ENCODE measurements around the gene ACVR1.
"Not testable (repeated sequence)": the region's sequence is repeated elsewhere in the genome, so short reads cannot be mapped to it uniquely, and the experiment has no call there.

Gene ACVR1

GRCh38 chr2:157737656-157738055 lies 138.5 kb downstream of the ACVR1 start:
- no peak for FAIRE-seq
- no peak for DNase-seq (ENCODE audit: extremely low spot score, insufficient read length, low read depth)

GRCh38 chr2:157735532-157735931 lies 140.6 kb downstream of the ACVR1 start:
- FAIRE-seq (no peak), DNase-seq (ENCODE audit: extremely low spot score, insufficient read length, low read depth) (no peak)

GRCh38 chr2:157733263-157733662 lies 142.9 kb downstream of the ACVR1 start:
- no peak for DNase-seq (ENCODE audit: extremely low spot score, insufficient read length, low read depth)
- no peak for FAIRE-seq

GRCh38 chr2:157732596-157732995 lies 143.5 kb downstream of the ACVR1 start:
- DNase-seq (ENCODE audit: extremely low spot score, insufficient read length, low read depth) (no peak), FAIRE-seq (no peak)

- DNase-seq (ENCODE audit: extremely low spot score, insufficient read length, low read depth) (no peak), FAIRE-seq (no peak)
These were observed 148.4 kb downstream of the ACVR1 start for GRCh38 chr2:157727693-157728092.

- no peak for DNase-seq (ENCODE audit: extremely low spot score, insufficient read length, low read depth)
- no peak for FAIRE-seq
These were observed 149.2 kb downstream of the ACVR1 start for GRCh38 chr2:157726946-157727345.

- FAIRE-seq (no peak), DNase-seq (ENCODE audit: extremely low spot score, insufficient read length, low read depth) (no peak)
These were observed 150.3 kb downstream of the ACVR1 start for GRCh38 chr2:157725846-157726245.

GRCh38 chr2:157722580-157723234 lies 153.4 kb downstream of the ACVR1 start:
- no peak for DNase-seq (ENCODE audit: extremely low spot score, insufficient read length, low read depth)
- FAIRE-seq, result no peak

- no peak for FAIRE-seq
- no peak for DNase-seq (ENCODE audit: extremely low spot score, insufficient read length, low read depth)
These were observed 155.6 kb downstream of the ACVR1 start for GRCh38 chr2:157720504-157720903.

- not testable (repeated sequence) for DNase-seq (ENCODE audit: extremely low spot score, insufficient read length, low read depth); FAIRE-seq
These were observed 171.5 kb downstream of the ACVR1 start for GRCh38 chr2:157704653-157705052.

- not testable (repeated sequence) for DNase-seq (ENCODE audit: extremely low spot score, insufficient read length, low read depth); FAIRE-seq
These were observed 172.0 kb downstream of the ACVR1 start for GRCh38 chr2:157704148-157704547.

GRCh38 chr2:157699806-157700205 lies 176.3 kb downstream of the ACVR1 start:
- DNase-seq (ENCODE audit: extremely low spot score, insufficient read length, low read depth) (no peak), FAIRE-seq (no peak)

GRCh38 chr2:157699009-157699408 lies 177.1 kb downstream of the ACVR1 start:
- DNase-seq (ENCODE audit: extremely low spot score, insufficient read length, low read depth) (no peak), FAIRE-seq (no peak)

GRCh38 chr2:157698430-157698829 lies 177.7 kb downstream of the ACVR1 start:
- DNase-seq (ENCODE audit: extremely low spot score, insufficient read length, low read depth), result no peak
- FAIRE-seq, result no peak

- DNase-seq (ENCODE audit: extremely low spot score, insufficient read length, low read depth), result no peak
- no peak for FAIRE-seq
These were observed 180.1 kb downstream of the ACVR1 start for GRCh38 chr2:157696036-157696435.

GRCh38 chr2:157692768-157693167 lies 183.4 kb downstream of the ACVR1 start:
- DNase-seq (ENCODE audit: extremely low spot score, insufficient read length, low read depth) (no peak), FAIRE-seq (no peak)

- FAIRE-seq, result no peak
- no peak for DNase-seq (ENCODE audit: extremely low spot score, insufficient read length, low read depth)
These were observed 184.4 kb downstream of the ACVR1 start for GRCh38 chr2:157691695-157692094.

- DNase-seq (ENCODE audit: extremely low spot score, insufficient read length, low read depth) (no peak), FAIRE-seq (no peak)
These were observed 185.0 kb downstream of the ACVR1 start for GRCh38 chr2:157691131-157691530.
